Keratinocyte (primary cell): ENCODE results near the gene PFN1.

Source experiments
- EZH2 ChIP-seq: IDR thresholded peaks from one replicate; pipeline ENCODE4 v1.6.1; 2012; ENCODE audit warnings: inconsistent platforms, mild to moderate bottlenecking, low read length, moderate library complexity
- TF ChIP-seq, protein P1 (sequence below), 3 experiments: IDR thresholded peaks in 1 of 3; conservative IDR thresholded peaks in 1 of 3; optimal IDR thresholded peaks in 1 of 3; 2 replicates in 2 of 3; 3 replicates in 1 of 3; pipeline versions ENCODE3 to v1.5.1; 2011; ENCODE audit warnings: low read length in 3 of 3, mild to moderate bottlenecking in 3 of 3, moderate library complexity in 2 of 3, control low read depth in 1 of 3, inconsistent platforms in 1 of 3; ENCODE audit not compliant: insufficient read depth in 2 of 3; ENCODE audit errors: extremely low read depth in 1 of 3

DNA sequence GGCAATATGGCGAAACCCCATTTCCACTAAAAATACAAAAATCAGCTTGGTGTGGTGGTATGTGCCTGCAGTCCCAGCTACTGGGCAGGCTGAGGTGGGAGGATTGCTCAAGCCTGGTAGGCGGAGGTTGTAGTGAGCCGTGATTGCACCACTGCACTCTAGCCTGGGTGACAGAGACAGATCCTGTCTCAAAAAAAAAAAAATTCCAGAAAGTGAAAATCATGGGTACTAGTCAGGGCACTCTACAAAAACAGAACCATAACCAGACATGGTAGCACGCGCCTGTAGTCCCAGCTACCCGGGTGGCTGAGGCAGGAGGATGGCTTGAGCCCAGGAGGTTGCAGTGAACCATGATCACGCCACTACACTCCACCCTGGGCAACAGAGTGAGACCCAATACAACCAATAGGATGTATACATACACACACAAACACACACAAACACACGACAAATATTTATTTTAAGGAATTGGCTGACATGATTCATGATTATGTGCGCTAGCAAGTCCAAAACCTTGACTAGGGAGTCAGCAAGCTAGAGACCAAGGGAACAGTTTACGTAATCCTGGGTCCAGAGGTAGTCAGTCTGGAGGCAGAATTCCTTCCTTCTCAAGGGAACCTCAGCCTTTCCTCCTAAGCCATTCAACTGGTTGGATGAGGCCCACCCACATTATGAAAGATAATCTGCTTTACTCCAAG, 27.8 kb downstream of the PFN1 start:
- TF ChIP-seq, protein P1, sequence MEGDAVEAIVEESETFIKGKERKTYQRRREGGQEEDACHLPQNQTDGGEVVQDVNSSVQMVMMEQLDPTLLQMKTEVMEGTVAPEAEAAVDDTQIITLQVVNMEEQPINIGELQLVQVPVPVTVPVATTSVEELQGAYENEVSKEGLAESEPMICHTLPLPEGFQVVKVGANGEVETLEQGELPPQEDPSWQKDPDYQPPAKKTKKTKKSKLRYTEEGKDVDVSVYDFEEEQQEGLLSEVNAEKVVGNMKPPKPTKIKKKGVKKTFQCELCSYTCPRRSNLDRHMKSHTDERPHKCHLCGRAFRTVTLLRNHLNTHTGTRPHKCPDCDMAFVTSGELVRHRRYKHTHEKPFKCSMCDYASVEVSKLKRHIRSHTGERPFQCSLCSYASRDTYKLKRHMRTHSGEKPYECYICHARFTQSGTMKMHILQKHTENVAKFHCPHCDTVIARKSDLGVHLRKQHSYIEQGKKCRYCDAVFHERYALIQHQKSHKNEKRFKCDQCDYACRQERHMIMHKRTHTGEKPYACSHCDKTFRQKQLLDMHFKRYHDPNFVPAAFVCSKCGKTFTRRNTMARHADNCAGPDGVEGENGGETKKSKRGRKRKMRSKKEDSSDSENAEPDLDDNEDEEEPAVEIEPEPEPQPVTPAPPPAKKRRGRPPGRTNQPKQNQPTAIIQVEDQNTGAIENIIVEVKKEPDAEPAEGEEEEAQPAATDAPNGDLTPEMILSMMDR (optimal IDR thresholded peaks at IDR 0.05 in 1 of 3, IDR thresholded peaks at IDR 0.05 in 1 of 3, conservative IDR thresholded peaks at IDR 0.05 in 1 of 3; ENCODE audit: extremely low read depth in 1 of 3, insufficient read depth in 2 of 3, low read length in 3 of 3) = no peak
- TF ChIP-seq EZH2 = no peak
